ENCODE data around the gene MICALL1.

The MICALL1 gene

DNA sequence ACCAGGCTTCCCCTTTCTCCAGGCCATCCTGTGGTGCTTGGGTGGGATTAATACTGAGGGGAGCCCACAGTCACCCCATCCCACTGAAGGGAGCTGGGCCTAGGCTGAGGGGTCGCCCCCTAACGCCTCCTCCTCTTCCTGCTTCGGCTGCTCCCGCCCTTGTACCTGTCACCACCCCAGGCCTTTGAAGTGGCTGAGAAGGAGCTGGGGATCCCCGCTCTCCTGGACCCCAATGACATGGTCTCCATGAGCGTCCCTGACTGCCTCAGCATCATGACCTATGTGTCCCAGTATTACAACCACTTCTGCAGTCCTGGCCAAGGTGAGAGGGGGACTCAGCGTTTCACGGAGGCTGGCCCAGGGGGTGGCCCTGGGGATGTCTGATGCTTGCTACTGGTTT lies 6.1 kb downstream of the MICALL1 start:
- no peaks in the 10 kb centered on the region for H3K27me3 ChIP-seq (ENCODE audit: insufficient read depth, low read length)
- peaks cover 24% of the 10 kb centered on the region in 2 experiments for H3K4me1 ChIP-seq (ENCODE audit: control insufficient read depth in 1 of 2, insufficient read depth in 2 of 2, low read length in 2 of 2)
- peaks cover 2% of the 10 kb centered on the region for H3K9me3 ChIP-seq (ENCODE audit: insufficient read depth, low read depth, low read length)
- no peak for DNase-seq
- H4K12ac ChIP-seq (ENCODE audit: low read depth, low read length): no peak overlapping the region
- no peak overlapping the region for H2AK5ac ChIP-seq (ENCODE audit: low read length)
- H2AFZ ChIP-seq (ENCODE audit: insufficient read depth, low read length, poor library complexity): no peak overlapping the region
- H3K18ac ChIP-seq (ENCODE audit: low read length): no peak overlapping the region
- H3K79me2 ChIP-seq (ENCODE audit: control insufficient read depth, insufficient read depth, low read length, poor library complexity): peaks cover 20% of the 10 kb centered on the region
- no peak overlapping the region for H2BK12ac ChIP-seq (ENCODE audit: low read length)
- H3K4me3 ChIP-seq (ENCODE audit: low read depth, low read length): no peak overlapping the region
- H3K4ac ChIP-seq (ENCODE audit: low read depth, low read length): no peak overlapping the region
- H3K23ac ChIP-seq (ENCODE audit: low read length): no peak overlapping the region
- H2BK120ac ChIP-seq (ENCODE audit: insufficient read depth, low read length, poor library complexity): no peak overlapping the region
- no peak overlapping the region for H4K91ac ChIP-seq (ENCODE audit: low read depth, low read length)
- peaks cover 9% of the 10 kb centered on the region for H3K79me1 ChIP-seq (ENCODE audit: low read length)
- no peak overlapping the region for H4K8ac ChIP-seq (ENCODE audit: low read depth, low read length)
- H3K14ac ChIP-seq (ENCODE audit: low read length): no peak overlapping the region
- no CpG with 5 or more reads among the region's 8 CpGs for WGBS (ENCODE audit: extremely low coverage, insufficient coverage, insufficient read length)
- H3K4me2 ChIP-seq (ENCODE audit: low read length): no peak overlapping the region
- no peak overlapping the region for H2BK5ac ChIP-seq (ENCODE audit: low read depth, low read length, poor library complexity)
- H3K9ac ChIP-seq (ENCODE audit: low read length): no peak overlapping the region
- H3K36me3 ChIP-seq (ENCODE audit: control insufficient read depth in 1 of 2, insufficient read depth in 2 of 2, low read length in 2 of 2): peaks cover 59 to 63% of the 10 kb centered on the region in 2 experiments
- H3K27ac ChIP-seq (ENCODE audit: low read depth, low read length): no peak overlapping the region

DNA sequence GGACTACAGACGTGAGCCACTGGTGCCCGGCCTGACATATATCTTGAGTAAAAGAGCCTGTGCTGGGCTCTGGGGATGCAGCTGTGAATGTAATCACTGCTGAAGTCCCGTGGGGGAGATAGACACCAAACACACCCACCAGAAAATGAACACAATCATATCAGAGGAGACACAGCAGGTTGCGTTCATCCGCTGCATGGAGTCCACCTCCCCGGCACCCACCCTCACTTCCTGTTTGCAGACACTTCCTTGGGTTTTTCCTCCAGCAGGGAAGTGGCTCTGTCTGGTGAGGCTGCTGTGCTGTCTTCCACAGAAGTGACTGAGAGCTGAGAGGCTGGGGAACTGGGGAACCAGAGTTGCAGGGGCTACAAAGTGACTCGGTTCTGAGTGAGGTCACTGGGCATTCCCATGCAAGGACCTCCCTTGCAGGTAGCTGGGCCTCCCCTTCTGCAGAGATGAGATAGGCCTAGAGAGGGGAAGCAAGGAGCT lies 7.2 kb downstream of the MICALL1 start:
- Histone ChIP-seq H4K8ac (ENCODE audit: low read depth, low read length) (no peak overlapping the region), H3K9me3 (ENCODE audit: insufficient read depth, low read depth, low read length) (peaks cover 2% of the 10 kb centered on the region), H4K12ac (ENCODE audit: low read depth, low read length) (no peak overlapping the region), H2BK5ac (ENCODE audit: low read depth, low read length, poor library complexity) (no peak overlapping the region), H3K4me1 (ENCODE audit: control insufficient read depth in 1 of 2, insufficient read depth in 2 of 2, low read length in 2 of 2) (peaks cover 17 to 19% of the 10 kb centered on the region in 2 experiments), H3K9ac (ENCODE audit: low read length) (no peak overlapping the region), H3K4ac (ENCODE audit: low read depth, low read length) (peak overlapping the region; percentile 2), H3K27me3 (ENCODE audit: insufficient read depth, low read length) (no peaks in the 10 kb centered on the region), H3K36me3 (ENCODE audit: control insufficient read depth in 1 of 2, insufficient read depth in 2 of 2, low read length in 2 of 2) (peaks cover 71 to 74% of the 10 kb centered on the region in 2 experiments), H3K23ac (ENCODE audit: low read length) (no peak overlapping the region), H2AK5ac (ENCODE audit: low read length) (no peak overlapping the region), H2BK12ac (ENCODE audit: low read length) (no peak overlapping the region), H3K4me3 (ENCODE audit: low read depth, low read length) (no peak overlapping the region), H3K27ac (ENCODE audit: low read depth, low read length) (no peak overlapping the region), H3K18ac (ENCODE audit: low read length) (peak overlapping the region; percentile 49), H3K4me2 (ENCODE audit: low read length) (no peak overlapping the region), H2AFZ (ENCODE audit: insufficient read depth, low read length, poor library complexity) (no peak overlapping the region), H2BK120ac (ENCODE audit: insufficient read depth, low read length, poor library complexity) (no peak overlapping the region), H4K91ac (ENCODE audit: low read depth, low read length) (no peak overlapping the region), H3K79me2 (ENCODE audit: control insufficient read depth, insufficient read depth, low read length, poor library complexity) (peaks cover 11% of the 10 kb centered on the region), H3K79me1 (ENCODE audit: low read length) (peaks cover 2% of the 10 kb centered on the region), H3K14ac (ENCODE audit: low read length) (no peak overlapping the region)
- no peak for DNase-seq
- no CpG with 5 or more reads among the region's 7 CpGs for WGBS (ENCODE audit: extremely low coverage, insufficient coverage, insufficient read length)

DNA sequence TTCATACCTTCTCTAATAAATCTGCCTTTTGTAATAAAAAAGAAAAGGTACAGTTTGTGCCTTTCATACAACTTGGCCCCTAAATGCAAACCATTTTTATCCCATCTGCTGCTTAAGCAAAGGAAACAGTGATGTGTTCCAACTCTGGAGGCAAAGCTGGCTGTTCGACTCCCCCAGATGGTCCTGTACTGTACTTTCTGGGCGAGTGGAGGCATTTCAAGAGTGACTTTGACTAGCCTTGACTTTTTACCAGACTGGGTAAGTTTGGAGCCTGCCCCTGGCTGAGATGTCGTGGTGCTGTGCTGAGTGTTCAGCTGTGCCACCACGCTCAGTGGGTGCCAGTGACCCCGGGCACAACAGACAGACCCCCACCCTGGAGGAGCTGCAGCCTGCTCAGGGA lies 10.2 kb downstream of the MICALL1 start:
- no peak overlapping the region for H3K4me3 ChIP-seq (ENCODE audit: low read depth, low read length)
- H3K27me3 ChIP-seq (ENCODE audit: insufficient read depth, low read length): no peaks in the 10 kb centered on the region
- DNase-seq: no peak
- no peak overlapping the region for H3K9ac ChIP-seq (ENCODE audit: low read length)
- no peak overlapping the region for H2BK120ac ChIP-seq (ENCODE audit: insufficient read depth, low read length, poor library complexity)
- no peak overlapping the region for H3K4me2 ChIP-seq (ENCODE audit: low read length)
- H3K9me3 ChIP-seq (ENCODE audit: insufficient read depth, low read depth, low read length): peaks cover 5% of the 10 kb centered on the region
- H2AK5ac ChIP-seq (ENCODE audit: low read length): no peak overlapping the region
- H2BK5ac ChIP-seq (ENCODE audit: low read depth, low read length, poor library complexity): no peak overlapping the region
- H3K79me2 ChIP-seq (ENCODE audit: control insufficient read depth, insufficient read depth, low read length, poor library complexity): peaks cover 1% of the 10 kb centered on the region
- no peak overlapping the region for H3K14ac ChIP-seq (ENCODE audit: low read length)
- H4K91ac ChIP-seq (ENCODE audit: low read depth, low read length): no peak overlapping the region
- H3K4me1 ChIP-seq (ENCODE audit: control insufficient read depth in 1 of 2, insufficient read depth in 2 of 2, low read length in 2 of 2): peaks cover 0 to 2% of the 10 kb centered on the region in 2 experiments
- H4K8ac ChIP-seq (ENCODE audit: low read depth, low read length): no peak overlapping the region
- H3K36me3 ChIP-seq (ENCODE audit: control insufficient read depth in 1 of 2, insufficient read depth in 2 of 2, low read length in 2 of 2): peaks cover 81% of the 10 kb centered on the region in 2 experiments
- no CpG with 5 or more reads among the region's 5 CpGs for WGBS (ENCODE audit: extremely low coverage, insufficient coverage, insufficient read length)
- no peak overlapping the region for H3K4ac ChIP-seq (ENCODE audit: low read depth, low read length)
- H3K79me1 ChIP-seq (ENCODE audit: low read length): no peaks in the 10 kb centered on the region
- H3K23ac ChIP-seq (ENCODE audit: low read length): no peak overlapping the region
- H2AFZ ChIP-seq (ENCODE audit: insufficient read depth, low read length, poor library complexity): no peak overlapping the region
- H3K27ac ChIP-seq (ENCODE audit: low read depth, low read length): no peak overlapping the region
- no peak overlapping the region for H3K18ac ChIP-seq (ENCODE audit: low read length)
- H4K12ac ChIP-seq (ENCODE audit: low read depth, low read length): no peak overlapping the region
- H2BK12ac ChIP-seq (ENCODE audit: low read length): no peak overlapping the region

DNA sequence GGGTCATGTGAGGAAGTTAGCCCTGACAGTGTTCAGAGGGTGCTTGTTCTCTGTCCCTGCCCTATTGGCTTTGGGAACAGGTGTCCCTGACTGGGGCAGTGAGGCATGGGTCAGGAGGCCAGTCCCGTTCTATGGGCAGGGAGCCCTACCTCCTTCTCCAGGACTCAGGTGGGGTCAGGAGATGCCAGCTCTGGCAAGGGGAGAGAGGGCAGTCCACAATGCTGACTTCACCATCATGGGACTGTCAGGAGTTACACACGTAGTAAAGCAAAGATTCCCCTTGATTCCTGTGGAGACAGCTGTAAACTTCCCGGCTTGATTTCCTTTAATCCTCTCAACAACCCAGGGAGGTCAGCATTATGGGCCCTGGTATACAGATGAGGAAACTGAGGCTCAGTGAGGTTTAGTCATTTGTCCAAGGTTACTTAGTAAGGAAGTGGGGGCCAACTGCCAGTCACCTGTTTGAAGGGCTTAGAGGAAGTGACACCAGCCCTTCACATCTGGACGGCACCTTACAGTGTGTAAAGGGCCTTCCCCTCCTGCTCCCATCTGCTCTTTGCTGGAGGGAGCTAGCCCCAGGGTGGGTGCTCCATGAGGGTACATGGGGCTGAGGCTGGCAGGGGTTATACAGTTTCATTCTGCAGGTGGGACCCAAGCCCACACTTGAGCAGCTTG lies 11.9 kb downstream of the MICALL1 start:
- Histone ChIP-seq H3K27ac (ENCODE audit: low read depth, low read length) (no peak overlapping the region), H3K36me3 (ENCODE audit: control insufficient read depth in 1 of 2, insufficient read depth in 2 of 2, low read length in 2 of 2) (peaks cover 78 to 80% of the 10 kb centered on the region in 2 experiments), H2BK12ac (ENCODE audit: low read length) (no peak overlapping the region), H3K79me2 (ENCODE audit: control insufficient read depth, insufficient read depth, low read length, poor library complexity) (no peaks in the 10 kb centered on the region), H3K9ac (ENCODE audit: low read length) (no peak overlapping the region), H3K18ac (ENCODE audit: low read length) (no peak overlapping the region), H3K4me2 (ENCODE audit: low read length) (no peak overlapping the region), H3K27me3 (ENCODE audit: insufficient read depth, low read length) (no peaks in the 10 kb centered on the region), H2AFZ (ENCODE audit: insufficient read depth, low read length, poor library complexity) (no peak overlapping the region), H2BK5ac (ENCODE audit: low read depth, low read length, poor library complexity) (no peak overlapping the region), H4K12ac (ENCODE audit: low read depth, low read length) (no peak overlapping the region), H3K23ac (ENCODE audit: low read length) (no peak overlapping the region), H2AK5ac (ENCODE audit: low read length) (no peak overlapping the region), H3K79me1 (ENCODE audit: low read length) (no peaks in the 10 kb centered on the region), H2BK120ac (ENCODE audit: insufficient read depth, low read length, poor library complexity) (no peak overlapping the region), H4K8ac (ENCODE audit: low read depth, low read length) (no peak overlapping the region), H4K91ac (ENCODE audit: low read depth, low read length) (no peak overlapping the region), H3K9me3 (ENCODE audit: insufficient read depth, low read depth, low read length) (peaks cover 5% of the 10 kb centered on the region), H3K14ac (ENCODE audit: low read length) (no peak overlapping the region), H3K4ac (ENCODE audit: low read depth, low read length) (no peak overlapping the region), H3K4me3 (ENCODE audit: low read depth, low read length) (no peak overlapping the region), H3K4me1 (ENCODE audit: control insufficient read depth in 1 of 2, insufficient read depth in 2 of 2, low read length in 2 of 2) (no peaks in the 10 kb centered on the region)
- no peak for DNase-seq
- WGBS (ENCODE audit: extremely low coverage, insufficient coverage, insufficient read length): no CpG with 5 or more reads among the region's 4 CpGs

All from trophoblast cell (in vitro differentiated cells and primary cell).